Occipital lobe (tissue), 2 donors: ENCODE measurements around the gene TEX14. TPM values are rescaled to one million over a fixed set of nuclear protein-coding genes. Genes with fewer than 3 reads are reported as not detected.

Experiments
- DNase-seq: peaks from one replicate; lab custom pipeline; 2025; lab: John Stamatoyannopoulos, UW
- total RNA-seq: library from RNA; depleted of rRNA; stranded (reverse); fragments of >200 nt; gene quantifications from one replicate; pipeline ENCODE4 v1.2.3, GENCODE V29; 2014

Gene TEX14
- total RNA-seq, 1 donor from 2014 or later = 0.31 TPM

DNA sequence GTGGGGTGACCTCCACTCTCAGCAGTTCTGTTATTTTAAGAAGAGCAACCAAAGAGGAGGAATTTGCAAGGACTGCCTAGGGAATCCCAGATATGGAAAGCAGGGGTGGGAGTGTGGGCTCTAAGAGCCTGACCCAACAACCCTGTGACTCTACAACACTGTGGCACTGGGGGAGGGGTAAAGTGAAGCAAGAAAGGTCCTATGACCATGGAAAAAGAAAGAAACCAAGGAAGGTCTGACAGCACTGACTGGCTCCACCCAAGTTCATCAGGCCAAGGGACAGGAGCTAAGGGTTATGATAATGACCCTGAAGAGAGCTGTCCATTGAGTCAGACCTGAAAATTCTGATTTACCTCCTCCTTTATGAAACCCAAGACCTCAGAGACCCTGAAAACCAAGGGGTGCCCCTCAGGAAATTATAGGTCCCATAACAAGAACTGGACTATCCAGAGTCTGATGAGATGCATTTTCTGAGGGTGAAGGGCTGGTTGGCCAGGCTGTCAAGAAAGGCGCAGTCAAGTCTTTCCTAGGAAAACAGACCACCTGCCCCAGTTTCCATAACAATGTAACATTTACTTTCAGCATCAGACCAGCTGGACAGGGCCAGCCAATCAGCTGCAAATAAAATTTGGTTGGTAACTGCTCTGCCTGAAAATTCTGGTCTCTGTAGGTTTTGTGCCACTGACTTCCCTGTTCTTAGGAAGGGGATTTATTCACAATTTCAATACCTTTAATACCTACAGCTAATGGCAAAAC is 123.6 kb downstream of the TEX14 start:
- no peak for DNase-seq

DNA sequence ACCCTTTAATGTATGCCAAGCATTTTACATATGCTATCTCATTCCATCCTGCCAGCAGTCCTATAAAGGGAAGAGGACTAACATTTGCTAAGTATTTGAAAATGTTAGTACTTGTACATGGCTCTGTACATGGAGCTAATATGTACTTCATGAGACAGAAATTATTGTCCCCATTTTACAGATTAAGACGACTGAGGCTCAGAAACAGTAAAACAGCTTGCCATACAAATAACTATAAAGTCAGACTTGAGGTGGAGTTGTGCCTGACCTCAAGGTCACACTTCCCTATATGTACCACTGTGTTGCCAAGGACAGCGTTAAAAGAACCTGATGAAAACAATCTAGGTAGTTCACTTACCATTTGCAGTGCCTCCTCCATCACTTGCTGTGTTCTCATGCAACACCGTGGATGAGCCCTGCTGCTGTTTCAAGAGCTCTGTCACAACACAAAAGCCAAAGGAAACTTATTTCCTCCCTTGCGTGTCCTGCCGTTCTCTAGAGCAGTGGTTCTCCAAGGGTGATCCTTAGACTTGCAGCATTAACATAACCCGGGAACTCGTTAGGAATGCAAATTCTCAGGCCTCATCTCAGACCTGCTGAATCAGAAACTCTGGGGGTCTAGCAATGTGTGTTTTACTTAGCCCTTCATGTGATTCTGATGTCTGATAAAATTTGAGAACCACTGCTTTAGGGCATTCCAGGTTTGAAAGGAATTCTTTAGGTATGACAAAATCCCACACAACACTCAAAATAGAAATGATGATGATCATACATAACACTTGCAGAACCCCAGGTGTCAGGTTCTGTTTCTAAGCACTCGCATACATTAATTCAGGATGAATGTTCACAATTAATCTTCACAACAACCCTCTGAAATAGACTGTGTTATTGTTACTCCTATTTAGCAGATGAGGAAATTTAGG is 126.2 kb downstream of the TEX14 start:
- no peak for DNase-seq

- DNase-seq = no peak
These were observed 126.9 kb downstream of the TEX14 start for GRCh38 chr17:58564971-58565370.

DNA sequence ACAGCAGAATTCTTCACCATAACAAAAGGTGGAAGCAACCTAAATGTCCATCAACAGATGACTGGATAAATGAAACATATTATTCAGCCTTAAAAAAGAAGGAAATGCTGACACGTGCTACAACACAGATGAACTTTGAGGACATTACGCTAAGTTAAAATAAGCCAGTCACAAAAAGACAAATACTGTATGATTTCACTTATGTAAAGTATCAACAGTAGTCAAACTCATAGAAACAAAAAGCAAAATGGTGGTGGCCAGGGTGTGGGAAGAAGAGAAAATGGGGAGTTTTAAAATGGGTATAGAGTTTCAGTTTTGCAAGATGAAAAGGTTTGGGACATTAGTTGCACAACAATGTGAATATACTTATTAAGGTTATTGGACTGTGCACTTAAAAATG is 127.6 kb downstream of the TEX14 start:
- no peak for DNase-seq

DNA sequence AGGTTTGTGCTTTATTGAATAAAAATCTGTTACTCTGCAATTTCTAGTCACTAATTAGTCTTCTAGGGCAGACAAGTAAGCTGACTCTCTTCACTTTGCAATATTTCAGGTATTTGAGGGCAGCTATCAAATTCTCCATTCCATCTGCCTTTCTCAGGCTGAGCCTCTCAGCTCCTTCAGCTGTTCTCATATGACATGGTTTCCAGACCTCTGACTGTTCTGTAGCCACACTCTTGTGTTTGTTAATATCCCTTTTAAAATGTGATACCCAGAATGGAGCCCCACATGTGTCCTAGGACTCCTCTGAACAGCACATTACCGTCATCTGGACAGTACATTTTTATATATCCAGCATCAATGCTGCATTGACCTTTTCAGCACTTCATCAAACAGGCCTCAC is 131.3 kb downstream of the TEX14 start:
- no peak for DNase-seq

- DNase-seq = no peak
These were observed 133.9 kb downstream of the TEX14 start for GRCh38 chr17:58557981-58558380.

DNA sequence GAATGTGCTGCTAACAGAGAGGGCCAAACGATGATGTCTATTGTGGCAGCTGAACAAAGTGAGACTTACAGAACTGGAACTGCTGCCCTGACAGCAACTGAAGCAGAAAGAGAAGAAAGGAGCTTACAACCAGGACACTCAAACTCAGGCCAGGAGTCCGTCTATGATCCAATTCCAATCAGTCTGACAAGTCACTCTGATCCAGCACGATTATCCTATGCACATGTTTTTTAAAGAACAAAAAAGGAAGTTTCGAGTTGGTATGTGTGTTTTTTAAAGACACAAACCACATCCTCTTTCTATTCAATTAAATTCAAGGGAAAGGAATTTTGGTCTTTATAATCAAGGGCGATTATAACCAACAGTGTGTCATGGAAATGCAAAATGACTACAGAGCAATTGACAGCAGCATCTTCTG is 135.0 kb downstream of the TEX14 start:
- no peak for DNase-seq

- peak; percentile 18 for DNase-seq
These were observed 136.7 kb downstream of the TEX14 start for GRCh38 chr17:58555109-58555508.

- no peak for DNase-seq
These were observed 150.6 kb downstream of the TEX14 start for GRCh38 chr17:58541249-58541648.

DNA sequence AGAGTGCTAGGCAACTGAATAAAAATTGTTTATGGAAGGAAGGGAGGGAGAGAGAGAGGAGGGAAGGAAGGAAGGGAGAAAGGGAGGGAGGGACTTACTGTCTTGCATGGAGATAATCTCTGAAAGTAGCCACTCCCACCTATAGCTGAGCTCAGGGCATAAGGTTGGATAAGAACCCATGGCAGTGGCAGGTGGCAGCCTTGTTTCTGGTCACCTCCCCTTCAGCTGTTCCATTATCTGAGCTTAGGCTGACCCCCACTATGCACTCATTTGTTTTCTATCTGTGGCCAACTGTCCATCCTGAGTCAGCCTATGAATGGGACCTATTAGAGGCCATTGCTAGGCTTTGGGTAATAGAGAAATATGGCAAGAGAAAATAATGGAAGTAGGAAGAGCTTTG is 152.1 kb downstream of the TEX14 start:
- DNase-seq = no peak

GRCh38 chr17:58538811-58539409 is 152.9 kb downstream of the TEX14 start:
- no peak for DNase-seq

DNA sequence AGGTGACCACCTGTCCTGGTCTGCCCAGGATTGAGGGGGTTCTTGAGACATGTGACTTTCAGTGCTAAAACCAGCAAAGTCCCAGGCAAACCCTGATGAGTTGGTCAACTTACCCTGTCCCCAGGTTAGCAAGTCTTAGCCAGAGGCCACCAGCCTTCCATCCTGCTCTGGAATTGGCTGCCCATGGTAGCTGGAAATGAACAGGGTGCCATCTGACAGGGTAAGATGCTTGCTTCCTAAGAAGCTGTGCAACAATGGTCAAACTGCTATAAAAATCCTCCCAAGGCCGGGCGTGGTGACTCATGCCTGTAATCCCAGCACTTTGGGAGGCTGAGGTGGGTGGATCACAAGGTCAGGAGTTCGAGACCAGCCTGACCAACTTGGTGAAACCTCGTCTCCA is 154.6 kb downstream of the TEX14 start:
- no peak for DNase-seq

GRCh38 chr17:58536542-58536941 is 155.3 kb downstream of the TEX14 start:
- no peak for DNase-seq

- no peak for DNase-seq
These were observed 156.4 kb downstream of the TEX14 start for GRCh38 chr17:58535431-58535830.

DNA sequence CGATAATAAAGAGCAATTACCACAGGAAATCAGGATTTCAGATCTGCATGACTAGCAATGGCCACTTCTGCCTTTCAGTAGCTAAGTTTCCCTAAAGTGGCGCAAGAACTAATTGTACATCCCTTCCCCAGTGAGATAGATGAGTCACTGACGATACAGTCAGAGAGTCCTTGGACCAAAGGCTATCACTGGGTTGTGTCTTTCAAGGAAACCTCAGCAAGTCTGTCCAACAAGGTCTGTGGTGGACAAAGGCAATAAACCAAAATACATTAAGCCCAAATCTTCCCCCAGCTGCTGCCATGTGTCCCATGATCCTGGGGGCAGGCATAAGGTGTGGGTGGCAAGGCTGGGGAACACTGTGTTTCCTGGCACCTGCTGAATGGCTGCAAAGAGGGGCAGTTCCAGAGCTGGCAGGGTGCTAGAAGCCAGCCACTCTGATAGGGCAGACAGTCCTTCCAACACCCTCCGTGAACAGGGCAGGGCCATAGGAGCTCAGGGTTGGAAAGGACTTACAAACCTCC is 156.9 kb downstream of the TEX14 start:
- DNase-seq = no peak

GRCh38 chr17:58534331-58534730 is 157.5 kb downstream of the TEX14 start:
- no peak for DNase-seq

DNA sequence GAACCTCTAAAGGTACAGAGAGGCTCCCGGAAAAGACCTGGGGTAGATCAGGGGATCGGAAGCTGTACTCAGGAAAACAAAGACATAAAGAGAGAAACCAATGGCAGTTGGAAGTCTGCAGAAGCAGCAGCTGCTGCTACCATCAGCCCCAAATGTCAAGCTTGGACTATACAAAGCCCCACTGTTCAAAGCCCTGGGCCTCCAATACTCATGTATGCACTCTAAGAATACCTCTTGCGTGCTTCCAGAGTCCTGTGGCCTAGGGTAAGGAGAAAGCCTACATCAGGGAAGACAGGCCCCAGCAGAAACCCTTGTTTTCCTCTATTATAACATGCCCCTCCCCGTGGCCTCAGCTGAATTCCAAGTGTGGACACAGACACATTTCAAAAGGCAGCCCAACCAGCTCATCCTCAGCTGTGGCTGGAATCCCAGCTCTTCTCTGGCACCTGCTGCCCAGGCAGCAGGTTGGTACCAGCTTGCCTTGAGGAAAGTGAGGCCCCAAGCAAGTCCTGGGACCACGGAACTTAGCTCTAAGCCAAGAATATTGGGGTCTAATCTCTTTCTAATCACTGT is 158.1 kb downstream of the TEX14 start:
- no peak for DNase-seq

DNA sequence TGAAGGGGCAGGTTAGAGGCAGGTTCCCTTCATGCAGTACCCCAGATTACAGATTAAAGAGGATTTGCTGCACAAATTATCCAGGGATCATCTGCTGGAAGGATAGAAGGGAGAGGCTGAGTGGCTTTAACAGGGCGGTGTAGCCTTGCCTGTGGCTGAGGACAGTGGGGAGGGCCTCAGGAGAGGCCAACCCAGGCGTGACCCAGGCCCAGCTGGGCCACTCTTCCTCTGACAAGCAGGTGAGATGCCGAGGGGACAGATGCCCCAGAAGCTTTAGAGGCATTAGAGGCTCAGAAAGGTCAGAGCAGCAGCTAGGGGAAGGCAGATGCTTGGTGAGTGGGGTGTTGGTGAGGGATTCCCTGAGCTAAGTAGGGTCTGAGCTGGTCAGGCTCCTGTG is 159.3 kb downstream of the TEX14 start:
- no peak for DNase-seq

DNA sequence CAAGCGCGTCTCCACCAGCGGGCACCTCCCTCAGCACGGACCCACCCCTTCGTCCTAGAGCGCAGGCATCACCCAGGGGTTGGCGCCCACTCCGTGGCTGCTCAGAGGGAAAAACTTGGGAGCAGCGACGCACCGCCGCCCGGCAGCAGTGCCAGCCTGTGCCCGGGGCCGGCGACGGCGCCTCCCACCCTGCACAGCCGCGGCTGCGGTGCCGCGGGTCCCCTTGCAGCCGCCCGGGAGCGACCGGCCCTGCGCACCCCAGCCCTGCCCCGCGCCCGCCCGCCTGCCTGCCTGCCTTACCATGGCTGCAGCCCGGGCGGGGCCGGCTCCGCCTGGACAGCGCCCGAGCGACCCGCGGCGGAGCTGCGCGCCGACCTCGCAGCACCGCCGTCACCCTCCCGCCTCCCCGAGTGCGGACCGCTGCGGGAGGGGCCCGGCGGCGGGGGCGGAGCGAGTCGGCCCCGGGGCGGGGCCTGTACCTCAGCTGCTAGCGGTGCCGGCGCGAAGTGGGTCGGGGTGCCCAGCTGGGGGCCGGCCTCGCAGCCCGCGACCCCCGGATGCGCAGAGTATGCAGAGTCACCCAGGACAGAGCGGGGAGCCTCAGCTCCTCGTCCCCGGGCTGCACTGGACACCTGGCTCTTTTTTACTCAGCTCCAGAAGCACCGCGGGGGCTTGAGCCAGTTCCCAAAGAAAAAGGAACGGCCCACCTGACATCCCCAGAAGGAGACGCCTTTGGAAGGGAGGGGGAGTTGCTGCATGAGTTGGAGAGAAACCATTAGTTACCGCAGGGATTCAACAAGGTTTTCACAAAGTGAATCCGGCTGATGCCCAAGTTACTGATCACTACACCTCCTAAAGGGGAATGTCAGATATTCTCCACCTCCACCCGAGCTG is 159.9 kb downstream of the TEX14 start:
- peak; percentile 37 for DNase-seq

DNA sequence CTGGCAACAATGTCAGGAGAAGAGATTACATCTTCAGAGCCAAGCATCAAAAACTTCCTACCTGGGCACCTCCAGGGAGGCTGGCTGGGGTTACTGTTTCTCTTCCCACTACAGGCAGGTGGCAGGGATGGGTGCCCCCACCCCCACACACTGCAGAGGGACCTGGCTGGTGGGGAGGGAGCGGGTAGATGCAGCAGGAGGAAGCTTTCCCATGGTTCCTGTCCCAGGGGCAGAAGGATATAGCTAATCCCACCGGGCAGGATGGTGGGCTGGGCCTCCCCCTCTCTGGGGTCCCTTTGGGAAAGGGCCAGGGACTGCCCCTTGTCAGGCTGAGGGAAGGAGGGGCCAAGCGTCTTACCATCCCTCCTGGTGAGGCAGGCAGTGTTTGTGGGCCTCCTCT is 160.7 kb downstream of the TEX14 start:
- DNase-seq = no peak

DNA sequence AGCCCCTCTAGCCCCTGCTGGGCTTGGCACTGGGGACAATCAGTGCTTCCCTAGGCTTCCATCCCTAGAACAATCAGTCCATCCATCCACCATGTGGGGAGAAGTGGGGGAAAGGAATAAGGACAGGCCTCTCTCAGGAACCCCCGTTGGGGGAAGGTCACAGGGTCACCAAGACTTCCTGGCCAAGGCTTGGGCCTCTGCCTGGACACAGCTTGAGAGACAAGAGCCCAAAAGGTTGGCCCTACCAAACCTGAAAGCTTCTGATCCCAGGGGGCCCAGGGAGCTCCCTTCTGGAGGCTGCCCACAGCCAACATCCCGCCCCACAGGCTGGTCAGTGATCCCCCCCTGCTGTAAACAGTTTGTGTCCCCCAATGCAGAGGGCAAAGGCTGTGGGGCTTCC is 161.2 kb downstream of the TEX14 start:
- DNase-seq = no peak
